Measurements from ENCODE around the gene SLC37A1. TPM values are rescaled to one million over a fixed set of nuclear protein-coding genes. Genes with fewer than 3 reads are reported as not detected.

SLC37A1 gene
- total RNA-seq, 1 donor from 2014 or later, result 13.5 TPM

- Mint-ChIP-seq H3K27ac (ENCODE audit: unreplicated experiment) (no peak overlapping the region), H3K9me3 (ENCODE audit: unreplicated experiment) (no peaks in the 10 kb centered on the region), H3K27me3 (ENCODE audit: unreplicated experiment) (peaks cover 54% of the 10 kb centered on the region), H3K4me3 (ENCODE audit: unreplicated experiment) (no peak overlapping the region), H3K4me1 (ENCODE audit: unreplicated experiment) (no peaks in the 10 kb centered on the region), H3K36me3 (ENCODE audit: unreplicated experiment) (no peaks in the 10 kb centered on the region)
- TF ChIP-seq CTCF (IDR thresholded peaks at IDR 0.05), result no peak
- DNase-seq (ENCODE audit: extremely low spot score, unreplicated experiment), result no peak
Measured at GRCh38 chr21:42489006-42489563, 24.6 kb upstream of the SLC37A1 start.

GRCh38 chr21:42489991-42490390 lies 23.7 kb upstream of the SLC37A1 start:
- no peak overlapping the region for H3K4me3 Mint-ChIP-seq (ENCODE audit: unreplicated experiment)
- no peaks in the 10 kb centered on the region for H3K36me3 Mint-ChIP-seq (ENCODE audit: unreplicated experiment)
- no peak for TF ChIP-seq CTCF (IDR thresholded peaks at IDR 0.05)
- no peaks in the 10 kb centered on the region for H3K4me1 Mint-ChIP-seq (ENCODE audit: unreplicated experiment)
- H3K27ac Mint-ChIP-seq (ENCODE audit: unreplicated experiment), result no peak overlapping the region
- no peak for DNase-seq (ENCODE audit: extremely low spot score, unreplicated experiment)
- H3K27me3 Mint-ChIP-seq (ENCODE audit: unreplicated experiment), result peaks cover 49% of the 10 kb centered on the region
- H3K9me3 Mint-ChIP-seq (ENCODE audit: unreplicated experiment), result no peaks in the 10 kb centered on the region

GRCh38 chr21:42490720-42491119 lies 22.9 kb upstream of the SLC37A1 start:
- no peaks in the 10 kb centered on the region for H3K36me3 Mint-ChIP-seq (ENCODE audit: unreplicated experiment)
- no peak overlapping the region for H3K27ac Mint-ChIP-seq (ENCODE audit: unreplicated experiment)
- no peak overlapping the region for H3K4me3 Mint-ChIP-seq (ENCODE audit: unreplicated experiment)

GRCh38 chr21:42491328-42491727 lies 22.3 kb upstream of the SLC37A1 start:
- no peaks in the 10 kb centered on the region for H3K36me3 Mint-ChIP-seq (ENCODE audit: unreplicated experiment)
- peaks cover 7% of the 10 kb centered on the region for H3K4me1 Mint-ChIP-seq (ENCODE audit: unreplicated experiment)
- no peak for DNase-seq (ENCODE audit: extremely low spot score, unreplicated experiment)
- no peak for TF ChIP-seq CTCF (IDR thresholded peaks at IDR 0.05)
- H3K27me3 Mint-ChIP-seq (ENCODE audit: unreplicated experiment), result peaks cover 41% of the 10 kb centered on the region
- no peak overlapping the region for H3K4me3 Mint-ChIP-seq (ENCODE audit: unreplicated experiment)
- no peak overlapping the region for H3K27ac Mint-ChIP-seq (ENCODE audit: unreplicated experiment)
- H3K9me3 Mint-ChIP-seq (ENCODE audit: unreplicated experiment), result no peaks in the 10 kb centered on the region

More at GRCh38 chr21:42490720-42491119, 22.9 kb upstream of the SLC37A1 start:
- TF ChIP-seq CTCF (IDR thresholded peaks at IDR 0.05), result no peak
- H3K27me3 Mint-ChIP-seq (ENCODE audit: unreplicated experiment), result peaks cover 47% of the 10 kb centered on the region
- peaks cover 3% of the 10 kb centered on the region for H3K4me1 Mint-ChIP-seq (ENCODE audit: unreplicated experiment)
- no peaks in the 10 kb centered on the region for H3K9me3 Mint-ChIP-seq (ENCODE audit: unreplicated experiment)
- DNase-seq (ENCODE audit: extremely low spot score, unreplicated experiment), result no peak

GRCh38 chr21:42492201-42492600 lies 21.5 kb upstream of the SLC37A1 start:
- TF ChIP-seq CTCF (IDR thresholded peaks at IDR 0.05), result no peak
- Mint-ChIP-seq H3K4me1 (ENCODE audit: unreplicated experiment) (peaks cover 13% of the 10 kb centered on the region), H3K36me3 (ENCODE audit: unreplicated experiment) (no peaks in the 10 kb centered on the region), H3K9me3 (ENCODE audit: unreplicated experiment) (no peaks in the 10 kb centered on the region), H3K27me3 (ENCODE audit: unreplicated experiment) (peaks cover 32% of the 10 kb centered on the region), H3K4me3 (ENCODE audit: unreplicated experiment) (no peak overlapping the region), H3K27ac (ENCODE audit: unreplicated experiment) (no peak overlapping the region)
- DNase-seq (ENCODE audit: extremely low spot score, unreplicated experiment), result peak; percentile 81

Data from osteocyte (in vitro differentiated cells).